HG03571 (cell line): ENCODE data around the gene CYSLTR2.
"Not testable (repeated sequence)": the region's sequence is repeated elsewhere in the genome, so short reads cannot be mapped to it uniquely, and the experiment has no call there.

Experiments
- ATAC-seq: cut with Tn5 transposase; IDR thresholded peaks from one replicate; pipeline ENCODE4 v1.9.1; 2021; ENCODE audit not compliant: unreplicated experiment

CYSLTR2 gene

DNA sequence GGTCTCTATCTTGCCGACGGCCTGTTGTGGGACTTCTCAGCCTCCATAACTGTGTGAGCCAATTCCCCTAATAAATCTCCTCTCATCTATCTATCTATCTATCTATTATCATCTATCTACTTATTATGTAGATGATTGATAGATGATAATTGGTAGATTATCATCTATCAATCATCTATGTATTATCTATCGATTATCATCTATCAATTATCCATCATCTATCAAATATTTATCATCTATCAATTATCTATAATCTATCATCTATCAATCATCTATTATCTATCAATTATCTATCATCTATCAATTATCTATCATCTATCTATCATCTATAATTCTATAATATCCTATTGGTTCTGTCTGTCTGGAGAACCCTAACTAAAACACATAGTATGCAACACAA, 33.5 kb downstream of the CYSLTR2 start:
- ATAC-seq = no peak

DNA sequence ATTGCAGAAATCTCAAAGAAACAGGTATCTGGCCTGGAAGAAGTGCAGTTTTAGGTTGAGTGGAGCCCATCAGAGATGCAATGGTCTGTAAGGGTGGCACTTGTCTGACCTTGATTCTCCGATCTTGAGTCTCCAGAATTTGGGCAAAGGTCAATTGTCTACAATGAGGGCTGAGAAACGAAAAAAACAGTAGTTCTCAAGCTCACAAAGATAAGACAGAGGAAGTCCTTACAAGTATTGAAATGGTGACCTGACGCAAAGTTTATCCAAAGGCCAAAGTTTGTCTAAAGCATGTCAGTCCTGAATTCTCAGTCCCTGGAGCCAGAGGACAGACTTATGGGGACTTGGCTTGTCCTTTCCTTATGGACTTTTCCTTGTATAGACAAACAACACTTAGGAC, 40.3 kb downstream of the CYSLTR2 start:
- no peak for ATAC-seq

DNA sequence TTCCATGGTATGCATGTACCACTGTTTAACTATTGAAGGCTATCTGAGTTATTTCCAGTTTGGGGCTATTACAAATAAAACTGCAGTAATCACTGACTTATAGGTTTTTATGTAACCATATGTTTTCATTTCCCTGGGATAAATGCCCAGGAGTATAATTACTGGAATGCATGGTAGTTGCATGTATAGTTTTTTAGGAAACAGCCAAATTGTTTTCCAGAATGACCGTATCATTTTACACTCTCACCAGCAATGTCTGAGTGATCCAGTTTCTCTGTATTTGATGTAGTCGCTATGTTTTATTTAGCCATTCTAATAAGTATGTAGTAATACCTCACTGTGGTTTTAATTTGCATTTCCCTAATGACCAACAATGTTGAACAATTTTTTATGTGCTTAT, 42.0 kb downstream of the CYSLTR2 start:
- ATAC-seq = no peak

- ATAC-seq = not testable (repeated sequence)
Measured at GRCh38 chr13:48696676-48697075, 42.9 kb downstream of the CYSLTR2 start.

DNA sequence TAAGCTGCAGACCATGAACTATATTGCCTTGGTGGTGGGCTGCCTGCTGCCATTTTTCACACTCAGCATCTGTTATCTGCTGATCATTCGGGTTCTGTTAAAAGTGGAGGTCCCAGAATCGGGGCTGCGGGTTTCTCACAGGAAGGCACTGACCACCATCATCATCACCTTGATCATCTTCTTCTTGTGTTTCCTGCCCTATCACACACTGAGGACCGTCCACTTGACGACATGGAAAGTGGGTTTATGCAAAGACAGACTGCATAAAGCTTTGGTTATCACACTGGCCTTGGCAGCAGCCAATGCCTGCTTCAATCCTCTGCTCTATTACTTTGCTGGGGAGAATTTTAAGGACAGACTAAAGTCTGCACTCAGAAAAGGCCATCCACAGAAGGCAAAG, 53.7 kb downstream of the CYSLTR2 start:
- no peak for ATAC-seq

GRCh38 chr13:48708764-48709163, 55.0 kb downstream of the CYSLTR2 start:
- ATAC-seq = no peak

DNA sequence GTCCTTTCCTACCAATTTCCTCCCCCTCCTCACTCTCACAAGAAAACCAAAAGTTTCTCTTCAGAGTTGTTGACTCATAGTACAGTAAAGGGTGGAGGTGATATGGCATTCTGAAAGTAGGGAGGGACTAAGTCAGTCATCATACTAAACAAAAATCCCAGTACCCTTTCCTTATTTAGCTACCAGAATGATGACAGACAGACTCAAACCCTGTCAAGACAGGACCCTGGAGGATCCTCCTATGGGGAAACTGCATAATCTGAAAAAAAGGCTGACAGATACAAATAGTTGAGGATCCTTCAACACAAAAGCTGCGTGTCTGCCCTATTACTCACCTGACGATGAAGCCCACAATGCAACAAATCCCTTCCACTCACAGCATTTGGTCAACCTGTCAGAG, 55.5 kb downstream of the CYSLTR2 start:
- no peak for ATAC-seq

DNA sequence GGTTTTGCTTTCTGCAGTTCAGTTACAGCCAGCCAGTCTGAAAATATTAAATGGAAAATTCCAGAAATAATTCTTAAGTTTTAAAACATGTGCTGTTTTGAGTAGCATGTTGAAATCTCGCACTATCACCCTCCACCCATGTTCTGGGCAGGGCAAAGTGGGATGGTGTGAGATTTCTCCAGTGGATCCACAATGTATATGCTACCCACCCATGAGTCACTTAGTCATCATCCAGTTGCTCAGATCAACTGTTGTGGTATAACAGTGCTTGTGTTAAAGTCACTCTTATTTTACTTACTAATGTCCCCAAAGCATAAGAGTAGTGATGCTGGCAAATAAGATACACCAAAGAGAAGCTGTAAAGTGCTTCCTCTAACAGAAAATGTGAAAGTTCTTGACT, 56.4 kb downstream of the CYSLTR2 start:
- no peak for ATAC-seq

DNA sequence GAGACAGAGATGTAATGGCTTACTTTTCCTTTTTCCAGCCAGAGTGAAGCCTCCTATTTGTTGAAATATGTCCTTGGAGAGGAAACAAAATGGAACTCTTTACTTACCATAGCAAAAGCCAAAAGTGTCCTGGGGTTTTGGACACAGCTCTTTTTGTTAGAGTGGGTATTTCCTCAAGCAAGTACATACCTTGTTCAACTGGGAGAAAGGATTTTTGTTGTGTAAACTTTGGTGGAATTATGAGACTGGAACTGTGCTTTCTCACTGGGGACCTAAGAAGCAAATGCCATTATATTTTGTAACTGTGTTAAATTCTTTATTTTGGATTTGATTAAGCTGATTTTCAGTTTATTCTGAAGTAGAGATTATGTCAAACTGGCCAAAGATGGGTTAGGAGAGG, 58.4 kb downstream of the CYSLTR2 start:
- no peak for ATAC-seq

DNA sequence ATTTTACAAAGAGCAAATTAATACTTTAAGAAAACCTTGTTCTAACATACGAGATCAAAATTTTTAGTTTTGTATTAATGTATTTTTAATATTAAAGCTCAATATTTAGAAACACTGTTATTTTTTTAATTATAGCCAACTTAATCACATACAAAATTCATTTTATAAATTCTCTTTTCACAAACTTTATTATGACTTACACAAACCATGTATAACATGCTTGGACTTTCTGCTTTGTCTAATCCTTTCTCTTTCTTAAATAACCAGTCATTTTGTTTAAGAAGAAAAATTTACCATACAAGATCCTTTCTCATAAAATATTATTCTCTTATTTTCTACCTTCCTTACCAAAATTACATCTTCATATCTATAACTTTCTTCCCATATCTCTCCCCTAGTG, 62.2 kb downstream of the CYSLTR2 start:
- no peak for ATAC-seq

- no peak for ATAC-seq
Measured at GRCh38 chr13:48720621-48721020, 66.9 kb downstream of the CYSLTR2 start.

DNA sequence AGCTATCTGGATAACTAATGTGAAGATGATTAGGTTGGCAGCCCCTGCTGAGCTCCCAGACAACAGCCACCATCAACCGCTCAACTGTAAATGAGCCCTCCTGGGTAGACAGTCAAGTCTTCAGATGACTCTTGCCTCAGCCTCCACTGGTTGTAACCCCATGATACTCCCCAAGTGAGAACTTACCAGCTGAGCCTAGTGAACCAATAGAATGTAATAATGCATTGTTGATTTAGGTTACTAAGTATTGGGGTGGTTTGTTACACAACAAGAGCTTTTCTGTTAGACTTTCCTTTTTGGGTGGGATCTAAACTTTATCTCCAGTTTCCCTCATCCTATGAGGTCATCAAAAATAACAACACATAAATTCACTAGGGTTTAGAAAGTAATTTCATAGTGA, 69.4 kb downstream of the CYSLTR2 start:
- no peak for ATAC-seq

DNA sequence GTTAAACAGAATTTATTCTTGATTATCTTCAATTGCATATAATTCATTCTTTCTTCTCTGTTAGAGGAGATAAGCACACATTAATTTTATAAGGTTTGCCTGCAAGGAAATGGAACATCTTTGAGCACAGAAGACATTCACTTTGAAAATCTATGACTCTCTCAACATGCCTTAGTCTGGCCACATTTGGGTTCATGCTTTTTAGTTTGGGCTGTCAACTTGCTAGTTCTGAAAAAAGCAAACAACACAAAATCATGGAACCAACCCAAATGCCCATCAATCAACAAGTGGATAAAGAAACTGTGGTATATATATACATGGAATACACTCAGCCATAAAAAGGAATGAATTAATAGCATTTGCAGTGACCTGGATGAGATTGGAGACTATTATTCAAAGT, 71.5 kb downstream of the CYSLTR2 start:
- ATAC-seq = no peak

DNA sequence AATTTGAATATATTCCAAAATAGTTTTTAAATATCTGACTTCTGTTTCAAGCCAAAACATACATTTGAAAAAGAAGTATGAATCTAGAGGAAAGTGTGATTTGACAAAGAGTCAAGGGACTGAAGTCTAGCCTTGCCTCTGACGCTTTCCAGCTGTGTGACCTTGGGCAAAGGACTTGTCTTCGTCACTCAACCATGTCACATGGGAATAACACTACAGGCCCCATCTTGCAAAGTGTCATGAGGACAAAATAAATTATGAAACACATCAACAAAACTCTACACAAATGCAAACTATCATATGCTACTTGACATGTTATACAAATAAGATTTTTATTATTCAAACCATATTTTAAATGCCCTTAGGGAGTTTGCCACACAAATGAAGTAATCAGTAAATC, 73.0 kb downstream of the CYSLTR2 start:
- no peak for ATAC-seq

DNA sequence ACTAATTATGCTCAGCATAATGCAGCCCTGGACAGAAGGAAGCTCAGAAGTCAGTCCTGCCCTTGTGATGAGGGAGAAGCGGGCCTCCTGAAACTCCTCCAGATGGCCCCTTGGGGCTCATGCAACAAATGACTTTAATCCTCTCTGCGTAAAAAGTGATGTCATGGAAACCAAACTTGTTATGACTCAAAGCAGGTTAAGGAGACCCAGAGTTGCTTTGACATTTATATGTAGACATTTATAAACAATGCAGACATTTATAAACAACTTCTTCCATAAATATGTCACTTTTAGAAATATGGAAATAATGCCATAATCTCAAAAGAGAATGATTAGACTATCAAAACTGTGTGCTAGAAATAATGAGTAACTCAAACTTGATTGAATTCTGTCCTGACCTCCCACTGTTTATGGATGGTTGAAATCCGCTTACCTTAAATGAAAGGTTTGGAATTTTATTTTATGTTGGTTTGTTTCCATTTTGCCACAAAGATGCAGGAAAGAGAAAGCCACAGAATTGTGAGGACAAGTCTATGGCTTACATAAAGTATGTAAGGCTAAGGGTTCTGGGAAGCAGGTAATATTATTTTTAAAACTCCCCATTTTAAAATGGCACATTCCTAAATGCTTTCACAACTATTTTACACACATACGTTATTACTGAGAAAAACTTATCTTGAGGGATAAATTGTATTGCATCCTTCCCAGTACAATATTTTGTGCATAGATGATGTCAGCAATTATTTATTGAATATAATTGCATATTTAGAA, 73.7 kb downstream of the CYSLTR2 start:
- ATAC-seq = no peak

DNA sequence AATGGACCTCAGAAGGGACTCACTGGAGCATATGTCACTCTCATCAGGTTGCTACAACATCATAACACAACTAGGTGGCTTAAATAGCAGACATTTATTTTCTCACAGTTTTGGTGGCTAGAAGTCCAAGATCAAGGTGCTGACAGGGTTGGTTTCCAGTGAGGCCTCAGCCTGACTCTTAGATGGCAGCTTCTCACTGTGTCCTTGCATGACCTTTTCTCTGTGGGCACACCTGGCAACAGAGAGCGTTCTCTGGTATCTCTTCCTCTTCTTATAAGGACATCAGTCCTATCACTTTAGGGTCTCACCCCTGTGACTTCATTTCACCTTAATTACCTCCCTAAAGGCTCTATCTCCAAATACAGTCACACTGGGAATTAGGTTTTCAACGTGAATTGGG, 74.5 kb downstream of the CYSLTR2 start:
- no peak for ATAC-seq

GRCh38 chr13:48728876-48729275, 75.1 kb downstream of the CYSLTR2 start:
- no peak for ATAC-seq

GRCh38 chr13:48729856-48730255, 76.1 kb downstream of the CYSLTR2 start:
- ATAC-seq = no peak

GRCh38 chr13:48731001-48731658, 77.4 kb downstream of the CYSLTR2 start:
- ATAC-seq = no peak

DNA sequence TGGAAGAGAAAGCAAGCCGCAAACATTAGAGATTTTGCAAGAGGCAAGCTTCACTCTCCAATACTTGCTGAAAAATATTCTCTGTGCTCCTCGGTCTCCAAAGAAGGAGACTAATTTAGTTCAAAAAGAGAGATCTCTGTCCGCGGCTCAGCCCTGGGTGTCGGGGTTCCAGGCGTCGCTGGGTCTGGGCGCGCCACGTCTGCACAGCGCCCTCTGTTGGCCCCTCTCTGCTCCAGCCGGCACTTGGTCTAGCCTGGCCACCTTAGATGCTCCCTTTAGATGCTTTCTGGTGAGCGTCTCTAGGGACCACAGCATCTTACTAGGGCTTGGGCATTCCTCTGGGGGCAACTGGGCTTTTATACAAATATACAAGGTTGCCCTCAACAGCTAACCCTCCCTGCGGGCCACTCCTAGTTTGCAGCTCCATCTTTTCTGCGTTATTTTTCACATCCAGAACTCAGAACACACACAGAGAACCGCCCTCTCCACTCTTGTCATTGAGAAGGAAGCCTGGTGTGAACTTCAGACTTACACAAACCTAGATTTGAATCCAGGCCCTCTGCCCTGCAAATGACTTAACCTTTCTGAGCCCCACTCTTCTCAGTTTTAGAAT, 78.3 kb downstream of the CYSLTR2 start:
- peak; percentile 55 for ATAC-seq

GRCh38 chr13:48733739-48734335, 80.1 kb downstream of the CYSLTR2 start:
- ATAC-seq = no peak

DNA sequence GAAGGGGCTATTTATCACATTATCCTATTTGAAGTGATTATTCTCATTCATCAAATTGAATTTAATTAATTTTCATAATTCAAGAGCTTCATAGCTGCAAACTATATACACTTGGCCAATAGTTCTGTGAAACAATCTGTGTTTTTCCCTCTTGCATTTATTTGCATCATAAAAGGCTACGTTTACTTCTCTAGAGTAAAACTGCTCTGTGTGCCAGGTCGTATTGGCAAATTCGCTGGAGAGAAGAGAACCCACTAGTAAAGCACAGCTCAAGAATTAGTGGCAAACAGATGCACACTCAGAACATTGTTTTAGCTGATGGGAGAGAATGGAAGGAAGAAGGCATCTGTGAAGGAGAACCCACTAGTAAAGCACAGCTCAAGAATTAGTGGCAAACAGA, 81.8 kb downstream of the CYSLTR2 start:
- no peak for ATAC-seq
